Measurements from ENCODE around the gene NDST4.

DNA sequence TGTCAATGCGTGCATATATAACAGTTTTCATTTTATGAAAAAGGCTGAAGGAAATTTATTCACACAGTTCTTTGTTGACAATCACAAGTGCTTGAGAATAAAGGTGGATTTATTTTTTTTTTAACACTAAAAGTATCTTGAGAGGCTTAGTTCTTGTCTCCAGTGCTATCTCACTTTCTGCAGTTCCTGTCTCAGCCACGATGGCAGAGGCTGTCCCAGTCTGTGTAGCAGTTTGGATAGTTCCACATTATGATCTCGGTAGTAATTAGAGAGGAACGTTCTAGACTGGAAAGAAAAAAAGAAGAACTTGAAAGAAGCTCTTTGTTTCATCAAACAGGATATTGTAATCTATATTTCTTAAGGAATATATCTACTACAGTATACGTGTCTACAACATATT is 285.8 kb downstream of the NDST4 start:
- TF ChIP-seq, protein P1, sequence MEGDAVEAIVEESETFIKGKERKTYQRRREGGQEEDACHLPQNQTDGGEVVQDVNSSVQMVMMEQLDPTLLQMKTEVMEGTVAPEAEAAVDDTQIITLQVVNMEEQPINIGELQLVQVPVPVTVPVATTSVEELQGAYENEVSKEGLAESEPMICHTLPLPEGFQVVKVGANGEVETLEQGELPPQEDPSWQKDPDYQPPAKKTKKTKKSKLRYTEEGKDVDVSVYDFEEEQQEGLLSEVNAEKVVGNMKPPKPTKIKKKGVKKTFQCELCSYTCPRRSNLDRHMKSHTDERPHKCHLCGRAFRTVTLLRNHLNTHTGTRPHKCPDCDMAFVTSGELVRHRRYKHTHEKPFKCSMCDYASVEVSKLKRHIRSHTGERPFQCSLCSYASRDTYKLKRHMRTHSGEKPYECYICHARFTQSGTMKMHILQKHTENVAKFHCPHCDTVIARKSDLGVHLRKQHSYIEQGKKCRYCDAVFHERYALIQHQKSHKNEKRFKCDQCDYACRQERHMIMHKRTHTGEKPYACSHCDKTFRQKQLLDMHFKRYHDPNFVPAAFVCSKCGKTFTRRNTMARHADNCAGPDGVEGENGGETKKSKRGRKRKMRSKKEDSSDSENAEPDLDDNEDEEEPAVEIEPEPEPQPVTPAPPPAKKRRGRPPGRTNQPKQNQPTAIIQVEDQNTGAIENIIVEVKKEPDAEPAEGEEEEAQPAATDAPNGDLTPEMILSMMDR (IDR thresholded peaks at IDR 0.05), result no peak
- TF ChIP-seq TCF7L2 (IDR thresholded peaks at IDR 0.05; ENCODE audit: low read depth, low read length), result no peak
- no peak for TF ChIP-seq SIN3A (IDR thresholded peaks at IDR 0.05; ENCODE audit: borderline replicate concordance, insufficient read depth, low read depth, low read length)
- no peak for TF ChIP-seq POLR2AphosphoS5 (IDR thresholded peaks at IDR 0.05; ENCODE audit: low read depth, low read length)
- no peak for TF ChIP-seq REST (IDR thresholded peaks at IDR 0.05; ENCODE audit: insufficient read depth in 1 of 2, low read depth in 2 of 2, low read length in 1 of 2)
